DMS53 treated with DMSO at 0.1 percent for 48 hours (cell line): ENCODE measurements around the gene UQCRC1.

ENCODE experiments used
- DNase-seq: peaks from one replicate; lab custom pipeline; 2025; ENCODE audit not compliant: unreplicated experiment; lab: John Stamatoyannopoulos, UW

The UQCRC1 gene

DNA sequence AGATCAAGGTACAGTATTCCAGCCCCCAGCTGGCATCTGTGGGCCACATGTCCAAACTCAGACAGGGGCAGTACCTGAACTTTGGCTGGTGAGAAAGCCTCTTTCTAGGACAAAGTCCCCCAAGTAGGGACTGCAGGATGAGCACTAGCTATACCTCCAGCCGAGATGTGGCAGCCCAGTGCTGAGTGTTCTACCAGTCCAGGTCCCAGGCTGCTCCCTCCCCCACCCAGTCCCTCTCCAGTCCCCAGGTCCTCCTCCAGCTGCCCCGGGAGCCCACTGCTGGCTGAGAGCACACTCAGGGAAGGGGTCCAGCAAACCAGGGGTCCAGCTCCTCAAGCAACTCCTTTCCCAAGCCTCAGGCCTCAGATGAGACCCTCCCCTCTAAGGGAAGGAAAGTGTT is 24.3 kb upstream of the UQCRC1 start:
- no peak for DNase-seq

DNA sequence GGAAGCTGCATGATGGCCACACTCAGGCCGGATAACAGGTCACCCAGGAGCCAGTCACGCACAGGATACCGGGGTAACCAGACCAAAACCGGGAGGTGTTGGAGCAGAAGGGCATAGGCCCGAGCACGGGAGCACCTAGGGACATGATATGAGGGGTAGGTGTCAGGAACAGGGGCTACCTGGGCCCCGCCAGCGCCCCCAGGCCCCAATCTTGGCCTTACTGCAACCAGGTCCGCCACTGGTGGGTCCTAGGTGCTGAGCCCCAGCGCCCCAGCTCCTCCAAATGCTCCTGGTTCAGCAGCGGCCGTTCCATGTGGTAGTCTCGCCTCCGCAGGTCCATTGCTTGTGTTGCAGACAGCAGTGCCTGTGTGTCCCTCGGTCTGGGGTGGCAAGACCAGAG is 23.8 kb upstream of the UQCRC1 start:
- DNase-seq: no peak

DNA sequence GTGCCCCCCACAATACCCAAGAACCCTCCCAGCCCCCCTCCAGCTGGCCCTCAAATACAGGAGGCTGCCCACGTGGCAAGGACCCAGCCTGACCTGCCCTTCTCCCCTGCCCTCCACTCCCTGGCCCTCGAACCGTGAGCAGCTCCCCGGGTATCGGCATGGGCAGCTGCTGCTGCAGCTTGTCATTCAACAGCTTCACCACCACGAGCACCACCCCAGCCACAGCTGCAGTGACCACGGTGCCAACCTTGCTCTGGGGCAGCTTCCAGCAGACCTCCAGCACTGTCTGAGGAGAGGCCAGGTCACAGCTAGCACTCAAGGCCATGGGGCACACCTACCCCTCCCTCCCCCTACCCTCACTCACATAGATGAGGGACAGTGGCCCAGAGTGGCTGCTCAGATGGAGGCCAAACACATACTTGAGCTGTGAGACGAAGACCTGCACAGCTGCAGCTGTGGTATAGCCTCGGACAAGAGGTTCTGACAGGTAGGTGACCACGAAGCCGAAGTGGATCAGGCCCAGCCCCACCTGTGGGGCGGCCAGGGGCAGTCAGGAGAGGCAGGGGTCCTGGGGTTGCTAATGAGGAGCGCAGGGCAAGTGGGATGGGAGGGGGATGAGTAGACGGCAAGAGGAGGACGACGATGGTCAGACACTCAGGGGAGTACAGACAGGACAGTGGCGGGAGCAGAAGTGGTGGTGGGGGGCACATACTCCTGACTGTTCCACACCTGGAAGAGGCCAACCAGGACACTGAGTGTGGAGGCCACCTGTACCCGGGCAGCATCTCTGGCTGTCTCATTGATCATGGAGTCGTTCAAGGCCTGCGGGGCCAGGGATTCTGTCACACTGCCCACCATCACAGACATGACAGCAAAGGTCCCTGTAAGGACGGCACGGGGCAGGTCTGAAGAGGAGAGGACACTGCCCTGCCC is 22.3 kb upstream of the UQCRC1 start:
- no peak for DNase-seq

DNA sequence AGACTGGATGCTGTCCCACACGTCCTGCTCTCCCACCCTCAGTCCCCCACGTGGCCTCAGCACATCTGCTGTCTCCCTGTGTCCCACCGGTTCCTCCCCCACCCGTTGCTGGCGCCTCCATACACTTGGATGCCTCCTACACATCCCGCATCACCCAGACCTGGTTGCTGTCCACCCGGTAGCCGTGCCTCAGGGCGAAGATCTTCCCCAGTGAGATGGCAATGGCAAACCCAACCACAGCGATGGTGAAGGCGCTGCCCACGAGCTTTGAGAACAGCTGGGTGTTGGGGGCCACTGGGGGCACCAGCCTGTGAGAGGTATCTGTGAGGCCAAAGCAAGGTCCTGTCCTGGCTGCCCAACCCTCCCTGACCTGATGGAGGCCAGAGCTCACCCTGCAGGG is 21.4 kb upstream of the UQCRC1 start:
- no peak for DNase-seq

GRCh38 chr3:48630407-48630806 is 21.0 kb upstream of the UQCRC1 start:
- DNase-seq: no peak

- DNase-seq: no peak
Observed at GRCh38 chr3:48629894-48630293, 20.4 kb upstream of the UQCRC1 start.

- no peak for DNase-seq
Observed at GRCh38 chr3:48628277-48629017, 19.0 kb upstream of the UQCRC1 start.

- no peak for DNase-seq
Observed at GRCh38 chr3:48625600-48625999, 16.2 kb upstream of the UQCRC1 start.

- DNase-seq: no peak
Observed at GRCh38 chr3:48624767-48625166, 15.3 kb upstream of the UQCRC1 start.

- DNase-seq: peak; percentile 54
Observed at GRCh38 chr3:48623851-48624547, 14.6 kb upstream of the UQCRC1 start.

- no peak for DNase-seq
Observed at GRCh38 chr3:48621461-48621869, 12.0 kb upstream of the UQCRC1 start, which contains the start of gene TMEM89. TSS of gene TMEM89 (minus strand) at chr3:48621769. CDS start at chr3:48621756, 13 bp downstream.

DNA sequence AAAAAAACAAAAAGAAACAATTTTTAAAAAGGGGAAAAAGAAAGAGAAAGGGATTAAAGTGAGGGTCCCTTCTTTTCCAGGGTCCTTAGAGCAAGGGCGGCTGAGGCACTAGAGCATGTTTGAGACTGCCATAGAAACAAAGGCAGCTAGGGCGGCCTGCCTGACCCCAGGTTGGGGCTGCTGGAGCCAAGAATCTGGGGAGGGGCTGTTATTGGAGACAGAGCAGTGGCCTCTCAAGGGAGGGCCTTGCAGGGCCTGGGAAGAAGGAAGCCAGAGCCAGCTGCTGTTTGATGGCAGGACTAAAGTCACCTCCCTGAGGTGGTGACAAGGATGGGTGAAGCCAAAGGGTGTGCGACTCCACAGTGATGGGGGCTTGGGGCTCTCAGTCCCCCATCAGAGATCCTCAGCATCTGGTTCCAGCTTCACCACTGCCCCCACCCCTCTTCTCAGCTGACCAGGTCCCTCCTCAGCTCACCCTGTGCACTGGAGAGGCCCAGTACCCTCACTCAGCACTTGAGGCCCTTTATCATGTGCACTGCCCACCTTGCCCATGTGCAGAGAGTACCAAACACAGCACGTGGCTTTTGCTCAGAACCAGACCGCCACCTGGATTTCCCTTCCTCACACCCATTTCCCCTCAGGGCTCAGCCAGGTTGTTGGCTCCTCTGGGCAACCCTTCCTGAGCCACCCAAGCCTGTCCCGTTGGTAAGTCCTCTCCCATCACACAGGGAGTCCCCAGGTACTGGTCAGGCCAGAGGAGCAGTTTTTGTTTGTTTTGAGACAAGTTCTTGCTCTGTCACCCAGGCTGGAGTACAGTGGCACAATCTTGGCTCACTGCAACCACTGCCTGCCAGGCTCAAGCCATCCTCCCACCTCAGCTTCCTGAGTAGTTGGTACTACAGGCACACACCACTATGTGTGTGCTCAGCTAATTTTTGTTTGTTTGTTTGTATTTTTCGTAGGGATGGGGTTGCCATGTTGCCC is 10.4 kb upstream of the UQCRC1 start:
- DNase-seq: no peak

GRCh38 chr3:48617559-48617958 is 8.1 kb upstream of the UQCRC1 start:
- no peak for DNase-seq

DNA sequence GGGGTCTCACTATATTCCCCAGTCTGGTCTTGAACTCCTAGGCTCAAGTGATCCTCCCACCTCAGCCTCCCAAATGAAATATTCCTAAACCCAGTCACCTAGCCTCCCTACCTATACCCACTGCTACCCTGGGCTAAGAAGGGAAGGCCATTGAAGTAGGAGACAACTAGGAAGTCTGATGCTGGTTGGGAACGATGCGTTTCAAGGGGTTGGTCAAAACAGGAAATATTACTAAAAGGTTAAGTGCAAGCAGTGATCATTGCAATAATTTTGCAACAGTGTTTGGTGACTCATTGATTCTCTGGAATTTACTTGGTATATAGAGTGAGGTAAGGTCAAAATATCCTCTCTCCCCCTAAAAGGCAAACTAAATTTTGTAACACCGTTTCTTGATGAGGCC is 4.6 kb upstream of the UQCRC1 start:
- DNase-seq: no peak

DNA sequence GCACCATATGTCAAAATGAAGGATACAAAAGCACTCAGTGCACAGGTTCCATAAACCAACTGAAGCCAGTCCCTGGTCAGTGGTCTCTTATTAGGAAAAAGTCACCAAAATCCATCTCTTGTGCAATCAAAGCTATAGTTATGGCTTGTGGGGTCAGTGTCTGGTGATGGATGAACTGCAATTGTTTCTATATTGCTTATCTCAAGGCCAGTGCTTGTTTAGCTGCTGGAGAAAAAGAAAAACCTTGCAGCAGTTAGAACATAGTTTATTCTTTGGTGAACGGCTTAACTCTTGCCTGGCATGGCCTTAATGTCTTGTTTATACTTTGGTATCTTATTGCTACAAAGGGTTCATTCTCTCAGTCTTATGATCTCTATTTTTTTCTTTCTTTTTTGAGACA is 2.9 kb upstream of the UQCRC1 start:
- DNase-seq: no peak

GRCh38 chr3:48607519-48607918 is 1.9 kb downstream of the UQCRC1 start:
- DNase-seq: no peak

DNA sequence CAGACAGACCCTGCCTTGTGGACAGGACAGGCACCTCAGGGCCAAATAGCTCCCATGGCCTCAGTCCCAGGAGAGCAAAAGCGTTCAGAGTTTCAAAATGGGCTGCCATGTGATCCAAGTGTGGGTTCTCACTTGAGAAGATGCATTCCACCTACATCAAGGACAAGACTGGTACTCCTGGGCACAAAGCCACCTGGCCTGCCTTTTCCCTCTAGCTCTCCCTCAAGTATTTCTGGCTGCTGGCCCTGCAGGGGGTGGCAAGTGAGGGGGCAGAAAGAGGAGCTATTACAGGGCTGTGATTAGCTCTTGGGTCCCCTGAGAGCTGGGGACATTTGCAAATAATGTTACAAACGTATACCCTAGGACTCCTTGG is 7.8 kb downstream of the UQCRC1 start:
- DNase-seq: no peak

GRCh38 chr3:48600711-48601621 is 8.5 kb downstream of the UQCRC1 start:
- no peak for DNase-seq

DNA sequence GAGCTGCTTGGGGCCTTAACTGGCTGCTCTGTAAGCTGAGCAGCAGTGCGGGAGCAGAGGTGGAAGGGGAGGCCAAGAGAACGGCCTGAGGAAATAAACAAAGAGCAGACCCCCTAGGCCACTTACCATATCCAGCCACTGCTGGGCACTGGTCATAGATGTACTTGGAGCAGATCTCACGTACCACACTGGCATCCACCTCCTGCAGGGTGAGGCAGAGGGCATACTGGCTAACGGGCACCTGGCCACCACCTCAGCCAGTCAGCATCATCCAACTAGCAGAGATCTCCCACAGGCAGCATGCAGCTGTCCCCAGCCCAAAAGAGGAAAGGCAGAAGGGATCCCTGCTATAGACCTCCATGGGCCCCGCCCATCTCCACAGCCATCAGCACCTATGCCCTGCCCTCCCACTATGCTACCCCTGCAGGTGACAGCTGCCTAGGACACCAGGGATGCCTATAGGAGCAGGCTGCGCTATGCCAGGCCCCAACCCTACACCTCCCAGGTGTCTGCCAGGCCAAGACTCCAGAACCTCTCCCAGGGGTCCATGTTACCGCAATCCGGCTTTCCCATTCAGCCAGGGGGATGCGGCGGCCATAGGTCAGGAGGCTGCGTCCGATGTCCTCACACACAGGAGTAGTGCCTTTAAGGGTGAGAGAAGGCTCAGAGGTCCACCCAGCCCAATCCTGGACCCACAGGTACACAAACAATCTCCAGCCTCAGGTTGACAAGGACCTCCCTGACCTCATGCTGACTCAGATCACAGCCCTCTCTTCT is 9.7 kb downstream of the UQCRC1 start:
- DNase-seq: no peak
